GM21723 (cell line): ENCODE measurements around the gene FBH1.
"Not testable (repeated sequence)": the region's sequence is repeated elsewhere in the genome, so short reads cannot be mapped to it uniquely, and the experiment has no call there.

Experiments used
- ATAC-seq: cut with Tn5 transposase; IDR thresholded peaks from one replicate; pipeline ENCODE4 v1.9.1; 2021; ENCODE audit warnings: mild to moderate bottlenecking, moderate library complexity; ENCODE audit not compliant: unreplicated experiment

FBH1 gene

GRCh38 chr10:5956146-5956936 lies 66.3 kb downstream of the FBH1 start:
- ATAC-seq = no peak

GRCh38 chr10:5958077-5958476 lies 68.0 kb downstream of the FBH1 start:
- ATAC-seq = no peak

GRCh38 chr10:5958675-5959074 lies 68.6 kb downstream of the FBH1 start:
- ATAC-seq = no peak

GRCh38 chr10:5959142-5959541 lies 69.1 kb downstream of the FBH1 start:
- no peak for ATAC-seq

- ATAC-seq = no peak
Observed at GRCh38 chr10:5959581-5960069, 69.6 kb downstream of the FBH1 start.

GRCh38 chr10:5960070-5960972 lies 70.3 kb downstream of the FBH1 start:
- ATAC-seq = no peak

- not testable (repeated sequence) for ATAC-seq
Observed at GRCh38 chr10:5960973-5961275, 70.9 kb downstream of the FBH1 start.

GRCh38 chr10:5961405-5962100 lies 71.5 kb downstream of the FBH1 start:
- no peak for ATAC-seq

- not testable (repeated sequence) for ATAC-seq
Observed at GRCh38 chr10:5962358-5962940, 72.4 kb downstream of the FBH1 start.

- ATAC-seq = no peak
Observed at GRCh38 chr10:5963071-5963470, 73.0 kb downstream of the FBH1 start.

GRCh38 chr10:5963591-5963990 lies 73.5 kb downstream of the FBH1 start:
- no peak for ATAC-seq

- no peak for ATAC-seq
Observed at GRCh38 chr10:5964736-5965135, 74.7 kb downstream of the FBH1 start.

- no peak for ATAC-seq
Observed at GRCh38 chr10:5965266-5965665, 75.2 kb downstream of the FBH1 start.

- ATAC-seq = no peak
Observed at GRCh38 chr10:5968037-5968680, 78.1 kb downstream of the FBH1 start.

- no peak for ATAC-seq
Observed at GRCh38 chr10:5968681-5969453, 78.8 kb downstream of the FBH1 start.

- no peak for ATAC-seq
Observed at GRCh38 chr10:5970066-5970465, 80.0 kb downstream of the FBH1 start.

- no peak for ATAC-seq
Observed at GRCh38 chr10:5970527-5970926, 80.5 kb downstream of the FBH1 start.

GRCh38 chr10:5971315-5971832 lies 81.3 kb downstream of the FBH1 start:
- no peak for ATAC-seq

GRCh38 chr10:5971886-5972285 lies 81.8 kb downstream of the FBH1 start:
- no peak for ATAC-seq

- ATAC-seq = no peak
Observed at GRCh38 chr10:5973069-5973468, 83.0 kb downstream of the FBH1 start.
